CD4-positive, alpha-beta T cell (primary cell): ENCODE results near the gene PINLYP. TPM values are rescaled to one million over a fixed set of nuclear protein-coding genes. Genes with fewer than 3 reads are reported as not detected.
"Not testable (repeated sequence)": the region's sequence is repeated elsewhere in the genome, so short reads cannot be mapped to it uniquely, and the experiment has no call there.

Experiments used
- ATAC-seq: fragments of 200-7000 bp; cut with Tn5 transposase; one replicate; pipeline ENCODE4 v1.10.0; 2022; ENCODE audit warnings: mild to moderate bottlenecking; ENCODE audit not compliant: poor library complexity
- CTCF ChIA-PET: fragments of 350-600 bp; sonication (Branson Sonifier 250); formaldehyde crosslinking; loops from one replicate; lab custom pipeline; 2021; ENCODE audit warnings: antibody characterized with exemption, inconsistent platforms; lab: Charles Lee
- POLR2A ChIA-PET: fragments of 350-600 bp; sonication (Branson Sonifier 250); formaldehyde crosslinking; loops from one replicate; lab custom pipeline; 2021; ENCODE audit warnings: antibody characterized with exemption, inconsistent platforms; lab: Charles Lee
- DNase-seq, 14 experiments: peaks; one replicate each; pipeline ENCODE4 v3.0.0-alpha.2; 2013 to 2020; ENCODE audit warnings: mixed read lengths in 2 of 14
- H3K27ac ChIP-seq, 2 donors: one replicate each; pipeline versions ENCODE4 v1.5.1 to v1.7.0; 2013; ENCODE audit warnings: low read length in 2 of 2, low read depth in 1 of 2, mild to moderate bottlenecking in 1 of 2
- H3K27me3 ChIP-seq, 2 experiments: 1 replicate in 1 of 2; 2 replicates in 1 of 2; pipeline versions ENCODE4 v1.6.1 to v1.7.0; 2013; ENCODE audit warnings: low read length in 2 of 2, control low read depth in 1 of 2, mild to moderate bottlenecking in 1 of 2, moderate library complexity in 1 of 2; ENCODE audit not compliant: insufficient read depth in 2 of 2, control insufficient read depth in 1 of 2
- H3K36me3 ChIP-seq: one replicate; pipeline ENCODE4 v1.6.1; 2013; ENCODE audit warnings: low read length, control low read depth; ENCODE audit not compliant: insufficient read depth
- H3K4me1 ChIP-seq: one replicate; pipeline ENCODE4 v1.6.1; 2013; ENCODE audit warnings: low read length, control low read depth; ENCODE audit not compliant: insufficient read depth
- H3K4me3 ChIP-seq: one replicate; pipeline ENCODE4 v1.5.1; 2013; ENCODE audit warnings: mild to moderate bottlenecking, low read length, moderate library complexity
- H3K9me3 ChIP-seq, 2 experiments: 1 replicate in 1 of 2; 2 replicates in 1 of 2; pipeline versions ENCODE4 v1.6.1 to v1.7.0; 2013; ENCODE audit warnings: low read length in 2 of 2, mild to moderate bottlenecking in 2 of 2, control low read depth in 1 of 2, moderate library complexity in 1 of 2; ENCODE audit not compliant: control insufficient read depth in 1 of 2, insufficient read depth in 1 of 2
- H3K27ac Mint-ChIP-seq: one replicate; pipeline ENCODE4 v1.8.0; 2020; ENCODE audit warnings: mixed read lengths
- H3K27me3 Mint-ChIP-seq: one replicate; pipeline ENCODE4 v1.8.0; 2021; ENCODE audit warnings: mixed read lengths
- H3K36me3 Mint-ChIP-seq: one replicate; pipeline ENCODE4 v1.8.0; 2021; ENCODE audit warnings: low read depth, mixed read lengths
- H3K4me1 Mint-ChIP-seq: one replicate; pipeline ENCODE4 v1.8.0; 2021; ENCODE audit warnings: low read depth, mixed read lengths
- H3K4me3 Mint-ChIP-seq: one replicate; pipeline ENCODE4 v1.8.0; 2020; ENCODE audit warnings: mild to moderate bottlenecking, mixed read lengths
- H3K9me3 Mint-ChIP-seq: one replicate; pipeline ENCODE4 v1.8.0; 2020; ENCODE audit warnings: mixed read lengths
- CTCF ChIP-seq: fragments of 200-600 bp; IDR thresholded peaks from one replicate; pipeline ENCODE4 v1.8.0; 2022; ENCODE audit warnings: antibody characterized with exemption, mild to moderate bottlenecking
- intact Hi-C, 2 experiments: fragments of 100-400 bp; cut with DNase I in 1 of 2; cut with micrococcal nuclease in 1 of 2; formaldehyde crosslinking; loops; one replicate each; pipeline versions ENCODE4 v1.15.1 to v1.9.0; 2023 to 2025; cut with DNase I, micrococcal nuclease
- total RNA-seq, 174 experiments: library from RNA in 2 of 174; stranded (reverse) in 2 of 174; gene quantifications; one replicate each; pipeline ENCODE4 v1.2.3 and lab custom pipeline; 2021 to 2026

Gene PINLYP
- total RNA-seq, 2 experiments from 2014 or later = not detected

DNA sequence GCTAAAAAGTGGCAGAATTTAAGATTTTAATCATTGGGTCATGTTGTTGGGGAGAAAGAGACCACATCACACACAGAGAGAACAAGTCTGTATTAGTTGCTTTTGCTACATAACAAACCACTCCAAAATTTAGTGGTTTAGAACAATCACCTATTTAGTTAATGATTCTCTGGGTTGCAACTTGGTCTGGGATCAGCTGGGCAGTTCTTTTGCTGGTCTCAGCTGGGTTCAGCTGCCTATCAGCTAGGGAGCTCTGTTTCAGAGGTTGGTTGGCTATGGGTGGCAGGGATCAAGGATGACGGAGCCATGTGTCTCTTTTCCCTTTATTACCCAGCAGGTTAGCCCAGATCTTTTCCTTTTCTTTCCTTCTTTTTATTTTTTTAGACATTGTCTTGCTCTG lies 8.9 kb downstream of the PINLYP start:
- Mint-ChIP-seq H3K9me3 (no peaks in the 10 kb centered on the region), H3K27ac (peak overlapping the region; percentile 19), H3K4me3 (no peak overlapping the region), H3K27me3 (no peaks in the 10 kb centered on the region), H3K36me3 (no peaks in the 10 kb centered on the region), H3K4me1 (peaks cover 15% of the 10 kb centered on the region)
- peaks cover 8% of the 10 kb centered on the region for H3K4me1 ChIP-seq
- no peak overlapping the region for H3K27ac ChIP-seq
- CTCF ChIA-PET = interaction anchor here (1.1 kb wide), 2 partner anchors 10 to 31 kb away, joined by 3 to 7 read pairs; no protein-coding TSS in a partner anchor
- POLR2A ChIA-PET = interaction anchor here (1.1 kb wide), 1 partner anchor 11 kb away, joined by 3 read pairs; the partner anchor contains the start of gene IRGQ
- H3K27me3 ChIP-seq = no peaks in the 10 kb centered on the region
- no peaks in the 10 kb centered on the region for H3K9me3 ChIP-seq
- H3K4me3 ChIP-seq = no peak overlapping the region
- TF ChIP-seq CTCF = no peak
- H3K36me3 ChIP-seq = no peaks in the 10 kb centered on the region
- no peak for DNase-seq
- ATAC-seq = no peak
- intact Hi-C loops = no loop called here

- intact Hi-C loops = no loop called here
- TF ChIP-seq CTCF = no peak
- CTCF ChIA-PET = no interaction called here
- H3K27ac ChIP-seq = no peak overlapping the region
- no peaks in the 10 kb centered on the region for H3K27me3 ChIP-seq
- POLR2A ChIA-PET = no interaction called here
- H3K9me3 ChIP-seq = no peaks in the 10 kb centered on the region
- H3K4me1 ChIP-seq = peaks cover 4% of the 10 kb centered on the region
- H3K4me3 ChIP-seq = no peak overlapping the region
- H3K27ac Mint-ChIP-seq = no peak overlapping the region
- H3K36me3 ChIP-seq = no peaks in the 10 kb centered on the region
- no peak overlapping the region for H3K4me3 Mint-ChIP-seq
- H3K27me3 Mint-ChIP-seq = no peaks in the 10 kb centered on the region
- ATAC-seq (no peak), DNase-seq (no peak)
- peaks cover 17% of the 10 kb centered on the region for H3K4me1 Mint-ChIP-seq
- H3K9me3 Mint-ChIP-seq = no peaks in the 10 kb centered on the region
- H3K36me3 Mint-ChIP-seq = peaks cover 10% of the 10 kb centered on the region
Observed at GRCh38 chr19:43586346-43586745, 10.7 kb downstream of the PINLYP start.

DNA sequence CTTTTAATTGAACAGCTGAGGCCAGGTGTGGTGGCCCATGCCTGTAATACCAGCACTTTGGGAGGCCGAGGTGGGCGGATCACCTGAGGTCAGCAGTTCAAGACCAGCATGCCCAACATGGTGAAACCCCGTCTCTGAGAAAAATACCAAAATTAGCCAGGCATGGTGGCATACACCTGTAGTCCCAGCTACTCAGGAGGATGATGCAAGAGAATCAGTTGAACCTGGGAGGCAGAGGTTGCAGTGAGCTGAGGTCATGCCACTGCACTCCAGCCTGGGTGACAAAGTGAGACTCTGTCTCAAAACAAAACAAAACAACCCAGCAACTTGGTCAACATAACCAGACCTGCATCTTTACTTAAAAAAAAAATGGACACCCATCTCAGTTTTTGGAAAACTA lies 11.4 kb downstream of the PINLYP start:
- DNase-seq = not testable (repeated sequence)

GRCh38 chr19:43589277-43589676 lies 13.7 kb downstream of the PINLYP start:
- CTCF ChIA-PET = interaction anchor here (1.5 kb wide), 1 partner anchor 34 kb away, joined by 6 read pairs; no protein-coding TSS in a partner anchor
- ATAC-seq (no peak), DNase-seq (no peak)
- H3K9me3 Mint-ChIP-seq = no peaks in the 10 kb centered on the region
- peaks cover 13% of the 10 kb centered on the region for H3K36me3 ChIP-seq
- H3K4me1 Mint-ChIP-seq = peaks cover 23% of the 10 kb centered on the region
- H3K27ac ChIP-seq = no peak overlapping the region
- H3K9me3 ChIP-seq = no peaks in the 10 kb centered on the region
- H3K27me3 Mint-ChIP-seq = no peaks in the 10 kb centered on the region
- intact Hi-C loops = no loop called here
- peak overlapping the region; percentile 16 for H3K27ac Mint-ChIP-seq
- H3K36me3 Mint-ChIP-seq = peaks cover 23% of the 10 kb centered on the region
- H3K4me1 ChIP-seq = peaks cover 13% of the 10 kb centered on the region
- no peaks in the 10 kb centered on the region for H3K27me3 ChIP-seq
- H3K4me3 ChIP-seq = no peak overlapping the region
- no peak for TF ChIP-seq CTCF
- no peak overlapping the region for H3K4me3 Mint-ChIP-seq
- POLR2A ChIA-PET = no interaction called here

More for the DNA sequence above, 11.4 kb downstream of the PINLYP start:
- POLR2A ChIA-PET = interaction anchor here (0.8 kb wide), 1 partner anchor 9 kb away, joined by 3 read pairs; the partner anchor contains the start of genes IRGQ and ZNF576
- H3K36me3 Mint-ChIP-seq, H3K9me3 ChIP-seq, ATAC-seq, intact Hi-C loops, H3K27ac Mint-ChIP-seq, H3K36me3 ChIP-seq, H3K4me3 Mint-ChIP-seq, H3K27me3 ChIP-seq, H3K9me3 Mint-ChIP-seq, H3K27ac ChIP-seq, H3K4me1 ChIP-seq, H3K27me3 Mint-ChIP-seq, H3K4me3 ChIP-seq: not testable (repeated sequence)
- CTCF ChIA-PET = interaction anchor here (0.7 kb wide), 1 partner anchor 32 kb away, joined by 3 read pairs; no protein-coding TSS in a partner anchor
- peaks cover 17% of the 10 kb centered on the region for H3K4me1 Mint-ChIP-seq
